Breast epithelium (tissue), 3 donors: Measurements from ENCODE around the gene RNF141.

Experiments used
- CTCF ChIP-seq, 3 donors: fragments of 450-650 bp; IDR thresholded peaks; one replicate each; pipeline ENCODE4 v1.5.1; 2016 to 2017; ENCODE audit warnings: antibody characterized with exemption in 3 of 3, mild to moderate bottlenecking in 3 of 3, moderate library complexity in 3 of 3
- POLR2AphosphoS5 ChIP-seq, 3 donors: sonication (generic); formaldehyde crosslinking; IDR thresholded peaks; one replicate each; pipeline ENCODE4 v1.6.1; 2017; ENCODE audit warnings: antibody characterized with exemption in 3 of 3

GRCh38 chr11:10503777-10504480 lies 37.1 kb downstream of the RNF141 start:
- TF ChIP-seq POLR2AphosphoS5 (IDR thresholded peaks at IDR 0.05) (no peak), CTCF (IDR thresholded peaks at IDR 0.05) (no peak)
